ENCODE measurements around the gene KIF2C. TPM values are rescaled to one million over a fixed set of nuclear protein-coding genes. Genes with fewer than 3 reads are reported as not detected.

The KIF2C gene
- total RNA-seq, 1 experiment from 2014 or later: 69.4 TPM

- ChIA-PET CTCF (no interaction called here), POLR2A (interaction anchor here (0.6 kb wide), 1 partner anchor 11 kb away, joined by 4 read pairs; no protein-coding TSS in a partner anchor)
- no peak for TF ChIP-seq POLR2AphosphoS5 (IDR thresholded peaks at IDR 0.05; ENCODE audit: low read depth, low read length)
- no peak for TF ChIP-seq CTCF (IDR thresholded peaks at IDR 0.05)
- TF ChIP-seq, protein P1, sequence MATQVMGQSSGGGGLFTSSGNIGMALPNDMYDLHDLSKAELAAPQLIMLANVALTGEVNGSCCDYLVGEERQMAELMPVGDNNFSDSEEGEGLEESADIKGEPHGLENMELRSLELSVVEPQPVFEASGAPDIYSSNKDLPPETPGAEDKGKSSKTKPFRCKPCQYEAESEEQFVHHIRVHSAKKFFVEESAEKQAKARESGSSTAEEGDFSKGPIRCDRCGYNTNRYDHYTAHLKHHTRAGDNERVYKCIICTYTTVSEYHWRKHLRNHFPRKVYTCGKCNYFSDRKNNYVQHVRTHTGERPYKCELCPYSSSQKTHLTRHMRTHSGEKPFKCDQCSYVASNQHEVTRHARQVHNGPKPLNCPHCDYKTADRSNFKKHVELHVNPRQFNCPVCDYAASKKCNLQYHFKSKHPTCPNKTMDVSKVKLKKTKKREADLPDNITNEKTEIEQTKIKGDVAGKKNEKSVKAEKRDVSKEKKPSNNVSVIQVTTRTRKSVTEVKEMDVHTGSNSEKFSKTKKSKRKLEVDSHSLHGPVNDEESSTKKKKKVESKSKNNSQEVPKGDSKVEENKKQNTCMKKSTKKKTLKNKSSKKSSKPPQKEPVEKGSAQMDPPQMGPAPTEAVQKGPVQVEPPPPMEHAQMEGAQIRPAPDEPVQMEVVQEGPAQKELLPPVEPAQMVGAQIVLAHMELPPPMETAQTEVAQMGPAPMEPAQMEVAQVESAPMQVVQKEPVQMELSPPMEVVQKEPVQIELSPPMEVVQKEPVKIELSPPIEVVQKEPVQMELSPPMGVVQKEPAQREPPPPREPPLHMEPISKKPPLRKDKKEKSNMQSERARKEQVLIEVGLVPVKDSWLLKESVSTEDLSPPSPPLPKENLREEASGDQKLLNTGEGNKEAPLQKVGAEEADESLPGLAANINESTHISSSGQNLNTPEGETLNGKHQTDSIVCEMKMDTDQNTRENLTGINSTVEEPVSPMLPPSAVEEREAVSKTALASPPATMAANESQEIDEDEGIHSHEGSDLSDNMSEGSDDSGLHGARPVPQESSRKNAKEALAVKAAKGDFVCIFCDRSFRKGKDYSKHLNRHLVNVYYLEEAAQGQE (IDR thresholded peaks at IDR 0.05; ENCODE audit: insufficient read depth in 1 of 2, low read depth in 2 of 2, low read length in 1 of 2): no peak
- TF ChIP-seq SIN3A (IDR thresholded peaks at IDR 0.05; ENCODE audit: borderline replicate concordance, insufficient read depth, low read depth, low read length): no peak
- no peak for TF ChIP-seq TCF7L2 (IDR thresholded peaks at IDR 0.05; ENCODE audit: low read depth, low read length)
- intact Hi-C loops (cut with micrococcal nuclease; ENCODE audit: unreplicated experiment) (no loop called here), in situ Hi-C loops (cut with HindIII; ENCODE audit: low pct_unique_long_range_greater_than_20kb, low sequenced_read_pairs) (no loop called here)
- Histone ChIP-seq H3K9me3 (ENCODE audit: control insufficient read depth, insufficient read depth, low read depth, low read length) (no peaks in the 10 kb centered on the region), H3K36me3 (ENCODE audit: control insufficient read depth, insufficient read depth, low read length) (no peaks in the 10 kb centered on the region), H3K27ac (ENCODE audit: low read length) (no peak overlapping the region), H3K27me3 (ENCODE audit: control insufficient read depth, insufficient read depth, low read length) (no peaks in the 10 kb centered on the region), H3K4me3 (ENCODE audit: low read depth in 2 of 2, low read length in 2 of 2) (no peak overlapping the region), H3K4me1 (ENCODE audit: control insufficient read depth, insufficient read depth, low read length) (peaks cover 5% of the 10 kb centered on the region; the same call in 1 of the 2 replicates)
- no peak for DNase-seq (ENCODE audit: low read depth, low spot score)
- peak; percentile 25; the same call in 1 of the 2 replicates for ATAC-seq
- BruUV-seq (replicated peaks): no TSS peak
Observed at GRCh38 chr1:44693159-44693558, 46.5 kb upstream of the KIF2C start.

DNA sequence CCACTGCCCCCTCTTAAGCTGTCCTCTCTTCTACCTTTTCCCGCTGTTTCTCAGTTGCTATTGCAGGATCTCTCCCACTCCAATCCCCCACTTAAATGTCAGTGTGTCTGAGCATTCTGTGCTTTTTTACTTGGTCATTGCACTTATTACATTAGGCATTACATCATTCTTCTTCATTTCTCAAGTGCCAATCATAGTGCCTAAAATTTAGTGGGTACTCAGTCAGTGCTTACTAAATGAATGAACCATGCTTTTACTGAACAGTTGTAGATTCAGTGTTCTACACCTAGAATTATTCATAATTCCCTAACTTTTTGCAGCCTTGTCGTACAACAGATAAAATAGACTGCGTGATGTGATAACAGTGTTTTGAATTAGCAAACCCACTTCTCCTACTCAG is 45.7 kb upstream of the KIF2C start:
- H3K9me3 ChIP-seq (ENCODE audit: control insufficient read depth, insufficient read depth, low read depth, low read length): no peaks in the 10 kb centered on the region
- H3K27ac ChIP-seq (ENCODE audit: low read length): no peak overlapping the region
- H3K36me3 ChIP-seq (ENCODE audit: control insufficient read depth, insufficient read depth, low read length): no peaks in the 10 kb centered on the region
- H3K27me3 ChIP-seq (ENCODE audit: control insufficient read depth, insufficient read depth, low read length): no peaks in the 10 kb centered on the region
- BruUV-seq (replicated peaks): no TSS peak
- no peak overlapping the region for H3K4me3 ChIP-seq (ENCODE audit: low read depth in 2 of 2, low read length in 2 of 2)
- DNase-seq (ENCODE audit: low read depth, low spot score) (no peak), ATAC-seq (no peak)
- in situ Hi-C loops (cut with HindIII; ENCODE audit: low pct_unique_long_range_greater_than_20kb, low sequenced_read_pairs) (no loop called here), intact Hi-C loops (cut with micrococcal nuclease; ENCODE audit: unreplicated experiment) (no loop called here)
- POLR2A ChIA-PET: interaction anchor here (0.6 kb wide), 1 partner anchor 11 kb away, joined by 4 read pairs; no protein-coding TSS in a partner anchor
- peaks cover 5% of the 10 kb centered on the region; the same call in 1 of the 2 replicates for H3K4me1 ChIP-seq (ENCODE audit: control insufficient read depth, insufficient read depth, low read length)
- CTCF ChIA-PET: no interaction called here
- TF ChIP-seq TCF7L2 (IDR thresholded peaks at IDR 0.05; ENCODE audit: low read depth, low read length) (no peak), CTCF (IDR thresholded peaks at IDR 0.05) (no peak), POLR2AphosphoS5 (IDR thresholded peaks at IDR 0.05; ENCODE audit: low read depth, low read length) (no peak), SIN3A (IDR thresholded peaks at IDR 0.05; ENCODE audit: borderline replicate concordance, insufficient read depth, low read depth, low read length) (no peak)
- TF ChIP-seq, protein P1 (IDR thresholded peaks at IDR 0.05; ENCODE audit: insufficient read depth in 1 of 2, low read depth in 2 of 2, low read length in 1 of 2): no peak

All from Panc1 (cell line).